Lung (tissue), 12 donors: ENCODE measurements around the gene NGF. TPM values are rescaled to one million over a fixed set of nuclear protein-coding genes. Genes with fewer than 3 reads are reported as not detected.

ENCODE experiments used
- ATAC-seq: fragments of 200-7000 bp; cut with Tn5 transposase; one replicate; pipeline ENCODE4 v1.9.1; 2020; ENCODE audit warnings: moderate number of reproducible peaks; ENCODE audit not compliant: insufficient read depth, low FRiP score
- DNase-seq, 3 donors: peaks; one replicate each; pipeline ENCODE4 v3.0.0-alpha.2; 2013 to 2017
- H3K27ac ChIP-seq, 2 donors: one replicate each; pipeline ENCODE4 v1.5.1; 2013; ENCODE audit warnings: mild to moderate bottlenecking in 2 of 2, moderate library complexity in 2 of 2, control low read depth in 1 of 2, inconsistent platforms in 1 of 2, low read depth in 1 of 2, low read length in 1 of 2
- H3K27me3 ChIP-seq, 3 donors: one replicate each; pipeline ENCODE4 v1.5.1; 2013; ENCODE audit warnings: low read length in 2 of 3; ENCODE audit not compliant: control insufficient read depth in 3 of 3, insufficient read depth in 3 of 3
- H3K36me3 ChIP-seq, 4 donors: one replicate each; pipeline ENCODE4 v1.5.1; 2013; ENCODE audit warnings: low read length in 4 of 4, mild to moderate bottlenecking in 1 of 4, moderate library complexity in 1 of 4; ENCODE audit not compliant: control insufficient read depth in 4 of 4, insufficient read depth in 4 of 4
- H3K4me1 ChIP-seq, 5 donors: one replicate each; pipeline ENCODE4 v1.5.1; 2013; ENCODE audit warnings: low read length in 5 of 5, mild to moderate bottlenecking in 2 of 5, moderate library complexity in 1 of 5; ENCODE audit not compliant: control insufficient read depth in 5 of 5, insufficient read depth in 5 of 5
- H3K4me3 ChIP-seq: one replicate; pipeline ENCODE4 v1.5.1; 2013; ENCODE audit warnings: mild to moderate bottlenecking, control low read depth, moderate library complexity
- H3K9ac ChIP-seq, 2 donors: one replicate each; pipeline ENCODE4 v1.5.1; 2013; ENCODE audit warnings: low read length in 2 of 2, control low read depth in 1 of 2; ENCODE audit not compliant: insufficient read depth in 1 of 2
- H3K9me3 ChIP-seq, 4 donors: one replicate each; pipeline ENCODE4 v1.5.1; 2013; ENCODE audit warnings: low read length in 3 of 4, mild to moderate bottlenecking in 1 of 4, moderate library complexity in 1 of 4; ENCODE audit not compliant: control insufficient read depth in 4 of 4, insufficient read depth in 3 of 4
- WGBS, 2 donors: extraction: QIAGEN DNeasy Blood & Tissue Kit; methylation state at CpG; one replicate each; pipeline ENCODE4 v1.1.7; 2013; 5-methylcytosine and 5-hydroxymethylcytosine counted together
- polyA plus RNA-seq, 2 donors: library from polyadenylated mRNA; stranded (reverse); fragments of 200-250 nt; gene quantifications; one replicate each; pipeline ENCODE4 v1.2.1, GENCODE V29; 2013
- total RNA-seq, 2 donors: library from RNA; depleted of rRNA in 1 of 2; stranded (reverse); fragments of >200 nt in 1 of 2; gene quantifications; one replicate each; pipeline ENCODE4 v1.2.1, GENCODE V29; 2014 to 2021
- TF ChIP-seq, protein P1 (sequence below): IDR thresholded peaks from 2 replicates; pipeline ENCODE4 v1.5.1; 2012; ENCODE audit warnings: mild to moderate bottlenecking; ENCODE audit errors: control extremely low read depth, extremely low read depth
- donor health status: control.
- donor health status: control.
- donor health status: Bipolar disorder and iron deficiency.
- donor health status: healthy.
- donor health status: DM: yes; HTN: yes; CAD: no.

Gene NGF
- total and polyA plus RNA-seq, 4 donors: 0.40 to 1.7 (median 0.50) TPM

DNA sequence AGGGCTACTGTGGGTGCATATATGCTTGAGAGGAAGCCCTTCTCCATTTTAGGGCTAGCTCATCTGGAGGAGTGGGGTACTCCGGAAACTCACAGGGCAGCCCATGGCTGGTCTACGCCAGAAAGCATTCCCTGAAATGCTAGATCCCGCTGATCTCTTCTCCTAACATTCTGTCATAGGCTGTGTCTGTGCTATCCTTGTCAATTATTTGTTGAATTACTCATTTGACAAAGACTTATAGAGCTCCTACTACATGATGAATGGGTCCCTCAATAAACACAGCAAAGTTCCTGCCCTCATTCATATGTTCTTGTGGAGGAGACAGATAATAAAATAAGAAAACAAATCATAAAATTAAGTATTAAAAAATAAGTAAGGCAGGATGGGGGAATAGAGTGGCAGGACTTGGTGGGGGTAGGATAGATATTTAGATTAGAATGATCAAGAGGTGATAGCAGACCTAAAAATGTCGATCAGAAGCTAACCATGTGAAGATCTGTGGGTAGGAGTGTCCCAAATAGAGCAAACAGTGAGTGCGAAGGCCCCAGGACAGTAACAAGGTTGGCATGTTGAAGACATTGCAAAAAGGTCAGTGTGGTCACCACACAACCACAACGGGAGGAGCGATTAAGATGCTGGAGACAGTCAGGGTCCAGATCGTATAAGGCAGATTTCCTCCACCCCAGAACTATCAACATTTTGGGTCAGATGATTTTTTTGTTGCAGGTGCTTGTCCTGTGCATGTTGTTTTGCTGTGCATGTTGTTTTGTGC, 13.2 kb downstream of the NGF start:
- H3K4me1 ChIP-seq: peaks cover 0 to 4% (median 0%) of the 10 kb centered on the region in 5 donors
- WGBS, 2 donors: 88 to 94% methylated on average over 8 of the region's 8 CpGs
- ATAC-seq (no peak), DNase-seq (no peak)
- H3K4me3 ChIP-seq: no peak overlapping the region
- TF ChIP-seq, protein P1, sequence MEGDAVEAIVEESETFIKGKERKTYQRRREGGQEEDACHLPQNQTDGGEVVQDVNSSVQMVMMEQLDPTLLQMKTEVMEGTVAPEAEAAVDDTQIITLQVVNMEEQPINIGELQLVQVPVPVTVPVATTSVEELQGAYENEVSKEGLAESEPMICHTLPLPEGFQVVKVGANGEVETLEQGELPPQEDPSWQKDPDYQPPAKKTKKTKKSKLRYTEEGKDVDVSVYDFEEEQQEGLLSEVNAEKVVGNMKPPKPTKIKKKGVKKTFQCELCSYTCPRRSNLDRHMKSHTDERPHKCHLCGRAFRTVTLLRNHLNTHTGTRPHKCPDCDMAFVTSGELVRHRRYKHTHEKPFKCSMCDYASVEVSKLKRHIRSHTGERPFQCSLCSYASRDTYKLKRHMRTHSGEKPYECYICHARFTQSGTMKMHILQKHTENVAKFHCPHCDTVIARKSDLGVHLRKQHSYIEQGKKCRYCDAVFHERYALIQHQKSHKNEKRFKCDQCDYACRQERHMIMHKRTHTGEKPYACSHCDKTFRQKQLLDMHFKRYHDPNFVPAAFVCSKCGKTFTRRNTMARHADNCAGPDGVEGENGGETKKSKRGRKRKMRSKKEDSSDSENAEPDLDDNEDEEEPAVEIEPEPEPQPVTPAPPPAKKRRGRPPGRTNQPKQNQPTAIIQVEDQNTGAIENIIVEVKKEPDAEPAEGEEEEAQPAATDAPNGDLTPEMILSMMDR: no peak
- H3K27me3 ChIP-seq: no peaks in the 10 kb centered on the region
- no peak overlapping the region for H3K27ac ChIP-seq
- H3K9ac ChIP-seq: no peak overlapping the region
- no peaks in the 10 kb centered on the region for H3K9me3 ChIP-seq
- no peaks in the 10 kb centered on the region for H3K36me3 ChIP-seq

DNA sequence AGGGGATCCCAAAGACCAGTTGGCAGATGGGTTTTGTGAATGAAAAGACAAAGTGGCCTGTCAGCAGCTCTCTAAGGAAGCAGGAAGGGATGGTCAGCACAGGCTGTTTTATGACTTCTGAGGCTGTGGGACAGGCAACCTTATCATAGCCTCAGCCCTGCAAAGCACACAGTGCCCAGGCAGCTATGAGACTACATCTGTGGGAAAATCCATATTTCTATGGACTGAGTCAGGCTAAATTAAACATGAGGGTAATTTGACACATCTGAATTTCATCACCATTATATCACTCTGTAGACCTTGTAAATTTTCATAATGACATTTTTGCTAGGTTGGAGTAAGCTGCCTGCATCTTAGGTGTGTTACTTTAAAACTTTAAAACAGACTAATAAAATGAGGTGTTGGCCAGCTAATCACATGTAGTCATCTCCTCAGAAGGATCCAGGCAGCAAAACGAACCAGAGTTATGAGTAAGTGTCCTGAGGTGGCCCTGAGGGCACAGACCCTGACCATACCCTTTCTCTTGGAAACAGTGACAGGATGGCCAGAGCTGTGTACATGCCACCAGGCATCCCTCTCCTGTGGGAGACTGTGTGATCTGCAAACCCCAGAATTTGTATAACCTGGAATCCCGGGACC, 14.6 kb downstream of the NGF start:
- no peak for DNase-seq
- TF ChIP-seq, protein P1: no peak
- 73% methylated on average over 2 of the region's 2 CpGs for WGBS, 2 donors
- H3K4me1 ChIP-seq: peaks cover 0 to 6% (median 0%) of the 10 kb centered on the region in 5 donors
- ATAC-seq: no peak
- no peak overlapping the region for H3K9ac ChIP-seq
- H3K4me3 ChIP-seq: no peak overlapping the region
- H3K27ac ChIP-seq: no peak overlapping the region
- H3K36me3 ChIP-seq: no peaks in the 10 kb centered on the region
- H3K27me3 ChIP-seq: no peaks in the 10 kb centered on the region
- H3K9me3 ChIP-seq: no peaks in the 10 kb centered on the region

DNA sequence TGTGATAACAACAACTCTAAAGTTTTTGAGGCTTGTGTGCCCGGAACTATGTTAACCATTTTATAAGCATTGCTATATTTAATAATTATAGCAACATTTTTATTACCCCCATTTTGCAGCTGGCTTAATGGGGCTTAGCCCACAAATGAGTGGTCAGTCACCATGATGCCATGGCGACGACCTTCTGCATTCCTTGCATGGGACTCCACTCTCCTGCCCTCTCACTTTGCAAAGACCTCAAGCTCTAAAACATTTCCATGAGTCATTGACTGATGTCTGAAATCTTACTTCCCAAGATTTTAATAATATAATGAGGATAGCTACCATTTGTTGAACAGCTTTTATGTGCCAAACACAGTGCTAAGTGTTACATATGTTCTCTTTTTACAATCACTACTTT, 15.4 kb downstream of the NGF start:
- H3K9me3 ChIP-seq: no peaks in the 10 kb centered on the region
- H3K27me3 ChIP-seq: no peaks in the 10 kb centered on the region
- TF ChIP-seq, protein P1: no peak
- DNase-seq (no peak), ATAC-seq (no peak)
- 94% methylated on average over 3 of the region's 3 CpGs for WGBS, 2 donors
- H3K27ac ChIP-seq: no peak overlapping the region
- H3K9ac ChIP-seq: no peak overlapping the region
- H3K36me3 ChIP-seq: no peaks in the 10 kb centered on the region
- H3K4me3 ChIP-seq: no peak overlapping the region
- peaks cover 0 to 4% (median 0%) of the 10 kb centered on the region in 5 donors for H3K4me1 ChIP-seq
